ENCODE results near the gene ZNF787. TPM values are rescaled to one million over a fixed set of nuclear protein-coding genes. Genes with fewer than 3 reads are reported as not detected.
A peak's percentile ranks its signal among the peaks of the same experiment; 100 is the strongest.

The ZNF787 gene
- total RNA-seq, 1 experiment from 2014 or later = 132 TPM

DNA sequence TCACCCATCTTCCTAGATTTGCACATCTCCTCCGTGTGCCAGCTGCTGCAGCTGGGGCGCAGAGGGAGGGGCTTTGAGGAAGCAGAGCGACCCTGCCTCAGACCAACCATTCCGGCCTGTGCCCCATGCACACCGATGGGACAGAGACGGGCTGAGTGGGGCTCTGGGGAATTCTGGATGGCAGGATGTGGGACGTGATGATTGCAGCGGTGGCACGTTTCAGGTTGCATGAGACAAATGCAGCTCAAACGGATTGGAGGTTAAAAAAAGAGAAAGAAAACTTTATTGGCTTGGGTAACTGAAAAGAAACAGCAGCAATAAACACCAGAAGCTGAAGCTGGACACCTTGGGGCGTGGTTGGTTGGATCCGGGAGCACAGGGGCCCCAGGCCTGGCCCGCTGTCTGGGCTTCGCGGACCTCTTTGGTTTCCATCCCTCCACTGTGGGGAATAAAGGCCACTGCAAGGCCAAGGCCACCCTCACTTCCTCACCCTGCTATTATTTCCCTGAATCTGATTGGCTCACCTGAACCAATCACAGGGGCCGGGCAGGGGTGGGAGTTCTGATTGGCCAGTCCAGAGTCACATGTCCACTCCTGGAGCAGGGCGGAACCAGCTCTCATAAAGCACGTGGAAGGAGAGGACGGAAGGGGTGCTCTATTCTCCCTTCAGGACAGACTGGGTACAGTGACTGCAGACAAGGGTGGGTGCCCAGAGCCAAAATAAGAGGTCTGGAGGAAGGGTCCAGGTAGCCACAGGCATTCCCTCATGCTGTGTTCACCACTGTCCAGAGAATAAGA lies 6.1 kb upstream of the ZNF787 start:
- Histone ChIP-seq H3K27me3 (ENCODE audit: control insufficient read depth, insufficient read depth, low read length) (no peaks in the 10 kb centered on the region), H3K9me3 (ENCODE audit: control insufficient read depth, insufficient read depth, low read depth, low read length) (no peaks in the 10 kb centered on the region), H3K27ac (ENCODE audit: low read length) (no peak overlapping the region), H3K4me3 (ENCODE audit: low read depth in 2 of 2, low read length in 2 of 2) (no peak overlapping the region), H3K4me1 (ENCODE audit: control insufficient read depth, insufficient read depth, low read length) (no peaks in the 10 kb centered on the region), H3K36me3 (ENCODE audit: control insufficient read depth, insufficient read depth, low read length) (no peaks in the 10 kb centered on the region)
- TF ChIP-seq SIN3A (IDR thresholded peaks at IDR 0.05; ENCODE audit: borderline replicate concordance, insufficient read depth, low read depth, low read length) (no peak), TCF7L2 (IDR thresholded peaks at IDR 0.05; ENCODE audit: low read depth, low read length) (no peak), POLR2AphosphoS5 (IDR thresholded peaks at IDR 0.05; ENCODE audit: low read depth, low read length) (no peak)
- TF ChIP-seq, protein P1, sequence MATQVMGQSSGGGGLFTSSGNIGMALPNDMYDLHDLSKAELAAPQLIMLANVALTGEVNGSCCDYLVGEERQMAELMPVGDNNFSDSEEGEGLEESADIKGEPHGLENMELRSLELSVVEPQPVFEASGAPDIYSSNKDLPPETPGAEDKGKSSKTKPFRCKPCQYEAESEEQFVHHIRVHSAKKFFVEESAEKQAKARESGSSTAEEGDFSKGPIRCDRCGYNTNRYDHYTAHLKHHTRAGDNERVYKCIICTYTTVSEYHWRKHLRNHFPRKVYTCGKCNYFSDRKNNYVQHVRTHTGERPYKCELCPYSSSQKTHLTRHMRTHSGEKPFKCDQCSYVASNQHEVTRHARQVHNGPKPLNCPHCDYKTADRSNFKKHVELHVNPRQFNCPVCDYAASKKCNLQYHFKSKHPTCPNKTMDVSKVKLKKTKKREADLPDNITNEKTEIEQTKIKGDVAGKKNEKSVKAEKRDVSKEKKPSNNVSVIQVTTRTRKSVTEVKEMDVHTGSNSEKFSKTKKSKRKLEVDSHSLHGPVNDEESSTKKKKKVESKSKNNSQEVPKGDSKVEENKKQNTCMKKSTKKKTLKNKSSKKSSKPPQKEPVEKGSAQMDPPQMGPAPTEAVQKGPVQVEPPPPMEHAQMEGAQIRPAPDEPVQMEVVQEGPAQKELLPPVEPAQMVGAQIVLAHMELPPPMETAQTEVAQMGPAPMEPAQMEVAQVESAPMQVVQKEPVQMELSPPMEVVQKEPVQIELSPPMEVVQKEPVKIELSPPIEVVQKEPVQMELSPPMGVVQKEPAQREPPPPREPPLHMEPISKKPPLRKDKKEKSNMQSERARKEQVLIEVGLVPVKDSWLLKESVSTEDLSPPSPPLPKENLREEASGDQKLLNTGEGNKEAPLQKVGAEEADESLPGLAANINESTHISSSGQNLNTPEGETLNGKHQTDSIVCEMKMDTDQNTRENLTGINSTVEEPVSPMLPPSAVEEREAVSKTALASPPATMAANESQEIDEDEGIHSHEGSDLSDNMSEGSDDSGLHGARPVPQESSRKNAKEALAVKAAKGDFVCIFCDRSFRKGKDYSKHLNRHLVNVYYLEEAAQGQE (IDR thresholded peaks at IDR 0.05; ENCODE audit: insufficient read depth in 1 of 2, low read depth in 2 of 2, low read length in 1 of 2) = no peak
- TF ChIP-seq, protein P2, sequence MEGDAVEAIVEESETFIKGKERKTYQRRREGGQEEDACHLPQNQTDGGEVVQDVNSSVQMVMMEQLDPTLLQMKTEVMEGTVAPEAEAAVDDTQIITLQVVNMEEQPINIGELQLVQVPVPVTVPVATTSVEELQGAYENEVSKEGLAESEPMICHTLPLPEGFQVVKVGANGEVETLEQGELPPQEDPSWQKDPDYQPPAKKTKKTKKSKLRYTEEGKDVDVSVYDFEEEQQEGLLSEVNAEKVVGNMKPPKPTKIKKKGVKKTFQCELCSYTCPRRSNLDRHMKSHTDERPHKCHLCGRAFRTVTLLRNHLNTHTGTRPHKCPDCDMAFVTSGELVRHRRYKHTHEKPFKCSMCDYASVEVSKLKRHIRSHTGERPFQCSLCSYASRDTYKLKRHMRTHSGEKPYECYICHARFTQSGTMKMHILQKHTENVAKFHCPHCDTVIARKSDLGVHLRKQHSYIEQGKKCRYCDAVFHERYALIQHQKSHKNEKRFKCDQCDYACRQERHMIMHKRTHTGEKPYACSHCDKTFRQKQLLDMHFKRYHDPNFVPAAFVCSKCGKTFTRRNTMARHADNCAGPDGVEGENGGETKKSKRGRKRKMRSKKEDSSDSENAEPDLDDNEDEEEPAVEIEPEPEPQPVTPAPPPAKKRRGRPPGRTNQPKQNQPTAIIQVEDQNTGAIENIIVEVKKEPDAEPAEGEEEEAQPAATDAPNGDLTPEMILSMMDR (IDR thresholded peaks at IDR 0.05) = no peak
- in situ Hi-C loops (cut with HindIII; ENCODE audit: low pct_unique_long_range_greater_than_20kb, low sequenced_read_pairs) = no loop called here
- DNase-seq (ENCODE audit: low read depth, low spot score) = no peak
- BruUV-seq (replicated peaks) = no TSS peak
- peak; percentile 51 for ATAC-seq
- ChIA-PET POLR2A (no interaction called here), CTCF (no interaction called here)
- intact Hi-C loops (cut with micrococcal nuclease; ENCODE audit: unreplicated experiment) = no loop called here

DNA sequence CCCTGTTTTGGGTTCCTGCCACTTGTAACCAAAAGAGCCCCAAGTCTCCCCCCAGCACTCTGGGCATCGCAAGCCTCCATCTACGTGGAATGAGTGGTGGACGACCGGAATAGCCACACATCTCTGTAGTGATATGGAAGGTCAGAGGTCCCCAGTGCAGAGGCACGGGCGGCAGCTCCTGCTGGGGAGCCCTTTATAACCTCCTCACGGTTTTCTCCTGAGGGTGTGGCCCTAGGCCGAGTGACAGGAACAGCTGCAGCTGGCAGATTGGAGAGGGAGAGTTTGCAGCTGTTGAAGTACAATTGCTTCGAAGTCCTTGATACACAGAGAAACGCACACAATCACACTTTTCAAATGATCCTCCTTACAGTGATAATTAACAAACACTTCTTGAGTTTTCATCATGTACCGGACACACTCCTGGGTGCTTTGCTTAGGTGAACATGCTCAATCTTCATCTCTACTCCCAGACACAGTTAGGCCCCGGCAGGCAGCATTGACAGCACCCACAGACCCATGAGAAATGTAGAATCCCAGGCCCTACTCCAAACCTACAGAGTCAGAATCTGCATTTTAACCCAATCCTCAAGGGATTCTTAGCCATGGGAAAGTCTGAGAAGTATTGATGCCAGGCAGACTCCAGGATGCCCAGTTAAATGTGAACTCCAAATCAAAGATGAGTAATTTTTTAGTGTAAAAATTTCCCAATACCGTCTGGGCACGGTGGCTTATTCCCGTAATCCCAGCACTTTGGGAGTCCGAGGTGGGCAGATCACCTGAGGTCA lies 4.9 kb upstream of the ZNF787 start:
- TF ChIP-seq TCF7L2 (IDR thresholded peaks at IDR 0.05; ENCODE audit: low read depth, low read length) (no peak), POLR2AphosphoS5 (IDR thresholded peaks at IDR 0.05; ENCODE audit: low read depth, low read length) (no peak)
- TF ChIP-seq, protein P1 (IDR thresholded peaks at IDR 0.05; ENCODE audit: insufficient read depth in 1 of 2, low read depth in 2 of 2, low read length in 1 of 2) = no peak
- intact Hi-C loops (cut with micrococcal nuclease; ENCODE audit: unreplicated experiment) (no loop called here), in situ Hi-C loops (cut with HindIII; ENCODE audit: low pct_unique_long_range_greater_than_20kb, low sequenced_read_pairs) (no loop called here)
- DNase-seq (ENCODE audit: low read depth, low spot score) (no peak), ATAC-seq (no peak)
- Histone ChIP-seq H3K9me3 (ENCODE audit: control insufficient read depth, insufficient read depth, low read depth, low read length) (no peaks in the 10 kb centered on the region), H3K27ac (ENCODE audit: low read length) (no peak overlapping the region), H3K4me3 (ENCODE audit: low read depth in 2 of 2, low read length in 2 of 2) (no peak overlapping the region), H3K27me3 (ENCODE audit: control insufficient read depth, insufficient read depth, low read length) (no peaks in the 10 kb centered on the region), H3K4me1 (ENCODE audit: control insufficient read depth, insufficient read depth, low read length) (peaks cover 6% of the 10 kb centered on the region), H3K36me3 (ENCODE audit: control insufficient read depth, insufficient read depth, low read length) (no peaks in the 10 kb centered on the region)
- CTCF ChIA-PET = no interaction called here
- no TSS peak for BruUV-seq (replicated peaks)
- POLR2A ChIA-PET = no interaction called here

Data from Panc1 (cell line).